ENCODE results near the gene DHRS3. TPM values are rescaled to one million over a fixed set of nuclear protein-coding genes. Genes with fewer than 3 reads are reported as not detected.
A peak's percentile ranks its signal among the peaks of the same experiment; 100 is the strongest.

DHRS3 gene
- total RNA-seq, 1 donor from 2014 or later: 63.7 TPM

GRCh38 chr1:12621346-12622335 lies 3.6 kb upstream of the DHRS3 start:
- no peak overlapping the region for H3K4me3 ChIP-seq (ENCODE audit: low read depth, low read length)
- TF ChIP-seq CTCF (IDR thresholded peaks at IDR 0.05; ENCODE audit: insufficient read depth, low read length, severe bottlenecking): no peak
- no peaks in the 10 kb centered on the region for H3K36me3 ChIP-seq (ENCODE audit: control insufficient read depth, insufficient read depth, low read length)
- H3K27me3 ChIP-seq (ENCODE audit: control insufficient read depth, insufficient read depth, low read length): peaks cover 10% of the 10 kb centered on the region
- FAIRE-seq: no peak
- no peak for DNase-seq (ENCODE audit: low read depth)

GRCh38 chr1:12620931-12621330 lies 2.9 kb upstream of the DHRS3 start:
- FAIRE-seq: no peak

GRCh38 chr1:12620488-12620865 lies 2.5 kb upstream of the DHRS3 start:
- Histone ChIP-seq H3K36me3 (ENCODE audit: control insufficient read depth, insufficient read depth, low read length) (no peaks in the 10 kb centered on the region), H3K4me3 (ENCODE audit: low read depth, low read length) (no peak overlapping the region), H3K27me3 (ENCODE audit: control insufficient read depth, insufficient read depth, low read length) (peaks cover 10% of the 10 kb centered on the region)
- DNase-seq (ENCODE audit: low read depth) (no peak), FAIRE-seq (no peak)
- no peak for TF ChIP-seq CTCF (IDR thresholded peaks at IDR 0.05; ENCODE audit: insufficient read depth, low read length, severe bottlenecking)

More at GRCh38 chr1:12620931-12621330, 2.9 kb upstream of the DHRS3 start:
- H3K36me3 ChIP-seq (ENCODE audit: control insufficient read depth, insufficient read depth, low read length): no peaks in the 10 kb centered on the region
- no peak for DNase-seq (ENCODE audit: low read depth)
- no peak for TF ChIP-seq CTCF (IDR thresholded peaks at IDR 0.05; ENCODE audit: insufficient read depth, low read length, severe bottlenecking)
- no peak overlapping the region for H3K4me3 ChIP-seq (ENCODE audit: low read depth, low read length)
- H3K27me3 ChIP-seq (ENCODE audit: control insufficient read depth, insufficient read depth, low read length): peaks cover 10% of the 10 kb centered on the region

- H3K36me3 ChIP-seq (ENCODE audit: control insufficient read depth, insufficient read depth, low read length): no peaks in the 10 kb centered on the region
- DNase-seq (ENCODE audit: low read depth): peak; percentile 67
- peaks cover 10% of the 10 kb centered on the region for H3K27me3 ChIP-seq (ENCODE audit: control insufficient read depth, insufficient read depth, low read length)
- peak; percentile 99 for TF ChIP-seq CTCF (IDR thresholded peaks at IDR 0.05; ENCODE audit: insufficient read depth, low read length, severe bottlenecking)
- H3K4me3 ChIP-seq (ENCODE audit: low read depth, low read length): peak overlapping the region; percentile 22
- FAIRE-seq: no peak
Observed at GRCh38 chr1:12619792-12620487, 1.9 kb upstream of the DHRS3 start.

- DNase-seq (ENCODE audit: low read depth) (peak; percentile 93), FAIRE-seq (no peak)
- H3K27me3 ChIP-seq (ENCODE audit: control insufficient read depth, insufficient read depth, low read length): peaks cover 10% of the 10 kb centered on the region
- H3K36me3 ChIP-seq (ENCODE audit: control insufficient read depth, insufficient read depth, low read length): no peaks in the 10 kb centered on the region
- peak overlapping the region; percentile 76 for H3K4me3 ChIP-seq (ENCODE audit: low read depth, low read length)
- no peak for TF ChIP-seq CTCF (IDR thresholded peaks at IDR 0.05; ENCODE audit: insufficient read depth, low read length, severe bottlenecking)
Observed at GRCh38 chr1:12618965-12619791, 1.2 kb upstream of the DHRS3 start.

Measured in bronchial epithelial cell (primary cell).